GM21360 (cell line): ENCODE measurements around the gene CCDC110.

Experiments
- ATAC-seq: cut with Tn5 transposase; IDR thresholded peaks from one replicate; pipeline ENCODE4 v1.9.1; 2021; ENCODE audit warnings: mild to moderate bottlenecking, moderate library complexity; ENCODE audit not compliant: unreplicated experiment

The CCDC110 gene

GRCh38 chr4:185473247-185473646, 1.7 kb upstream of the CCDC110 start:
- no peak for ATAC-seq

- ATAC-seq = no peak
Observed at GRCh38 chr4:185472103-185472542, 590 bp upstream of the CCDC110 start.

- peak; percentile 5 for ATAC-seq
Observed at GRCh38 chr4:185470501-185471195, 885 bp downstream of the CCDC110 start.

GRCh38 chr4:185469580-185470154, 1.9 kb downstream of the CCDC110 start:
- ATAC-seq = no peak

GRCh38 chr4:185468999-185469398, 2.5 kb downstream of the CCDC110 start:
- ATAC-seq = no peak

- no peak for ATAC-seq
Observed at GRCh38 chr4:185467991-185468390, 3.5 kb downstream of the CCDC110 start.

- ATAC-seq = no peak
Observed at GRCh38 chr4:185467101-185467500, 4.4 kb downstream of the CCDC110 start.

GRCh38 chr4:185465707-185466106, 5.8 kb downstream of the CCDC110 start:
- ATAC-seq = no peak

- no peak for ATAC-seq
Observed at GRCh38 chr4:185464887-185465286, 6.6 kb downstream of the CCDC110 start.

GRCh38 chr4:185464183-185464582, 7.3 kb downstream of the CCDC110 start:
- no peak for ATAC-seq

- no peak for ATAC-seq
Observed at GRCh38 chr4:185463541-185463940, 8.0 kb downstream of the CCDC110 start.

GRCh38 chr4:185461565-185461964, 10.0 kb downstream of the CCDC110 start:
- ATAC-seq = no peak

GRCh38 chr4:185457136-185457535, 14.4 kb downstream of the CCDC110 start:
- ATAC-seq = no peak

GRCh38 chr4:185456131-185456530, 15.4 kb downstream of the CCDC110 start:
- no peak for ATAC-seq

- no peak for ATAC-seq
Observed at GRCh38 chr4:185445209-185445608, 26.3 kb downstream of the CCDC110 start.

GRCh38 chr4:185441479-185441878, 30.1 kb downstream of the CCDC110 start:
- no peak for ATAC-seq

GRCh38 chr4:185437809-185438208, 33.7 kb downstream of the CCDC110 start:
- ATAC-seq = peak; percentile 62

- no peak for ATAC-seq
Observed at GRCh38 chr4:185435466-185435865, 36.1 kb downstream of the CCDC110 start.

- ATAC-seq = no peak
Observed at GRCh38 chr4:185429660-185430059, 41.9 kb downstream of the CCDC110 start.

- no peak for ATAC-seq
Observed at GRCh38 chr4:185426960-185427688, 44.4 kb downstream of the CCDC110 start.

- peak; percentile 93 for ATAC-seq
Observed at GRCh38 chr4:185425647-185426352, 45.7 kb downstream of the CCDC110 start, which contains the start of gene UFSP2. UFSP2 (minus strand) TSS chr4:185425964; CDS start chr4:185425868, 96 bp downstream.
